Cerebellar nuclear complex (tissue), 1 donor: Measurements from ENCODE around the gene KRT10.
"Not testable (repeated sequence)": the region's sequence is repeated elsewhere in the genome, so short reads cannot be mapped to it uniquely, and the experiment has no call there.

Experiments used
- DNase-seq, 2 experiments: peaks; one replicate each; lab custom pipeline; 2025; lab: John Stamatoyannopoulos, UW

The KRT10 gene

DNA sequence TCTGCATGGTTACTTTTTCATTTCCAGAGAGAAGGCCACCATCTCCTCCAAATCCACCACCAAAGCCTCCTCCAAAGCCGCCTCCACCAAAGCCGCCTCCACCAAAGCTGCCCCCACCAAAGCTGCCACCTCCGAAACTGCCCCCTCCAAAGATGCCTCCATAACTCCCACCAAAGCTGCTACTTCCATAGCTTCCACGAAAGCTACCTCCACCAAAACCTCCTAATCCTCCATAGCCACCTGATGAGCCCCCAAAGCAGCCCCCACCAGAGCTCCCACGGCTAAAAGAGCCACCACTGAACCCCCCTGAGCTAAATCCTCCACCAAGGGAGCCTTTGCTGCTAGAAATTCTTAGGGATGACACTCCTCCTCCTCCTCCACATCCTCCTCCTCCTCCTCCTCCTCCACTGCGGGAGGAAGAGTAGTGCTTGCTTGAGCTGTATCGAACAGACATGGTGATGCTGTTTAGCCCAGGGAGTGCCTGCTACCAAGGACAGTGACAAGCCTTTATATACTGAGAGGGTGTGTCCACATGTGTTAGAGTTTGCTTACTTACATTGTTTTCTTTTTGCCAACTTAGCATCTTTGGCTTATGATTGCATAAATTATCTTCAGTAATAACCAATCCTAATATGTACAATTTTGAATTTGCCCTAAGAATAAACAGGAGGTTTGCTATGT, at the start of gene KRT10:
KRT10 (minus strand) TSS at position 483 of the 681 bp plus-strand sequence; CDS start at position 454, 29 bp downstream.
- no peak for DNase-seq

DNA sequence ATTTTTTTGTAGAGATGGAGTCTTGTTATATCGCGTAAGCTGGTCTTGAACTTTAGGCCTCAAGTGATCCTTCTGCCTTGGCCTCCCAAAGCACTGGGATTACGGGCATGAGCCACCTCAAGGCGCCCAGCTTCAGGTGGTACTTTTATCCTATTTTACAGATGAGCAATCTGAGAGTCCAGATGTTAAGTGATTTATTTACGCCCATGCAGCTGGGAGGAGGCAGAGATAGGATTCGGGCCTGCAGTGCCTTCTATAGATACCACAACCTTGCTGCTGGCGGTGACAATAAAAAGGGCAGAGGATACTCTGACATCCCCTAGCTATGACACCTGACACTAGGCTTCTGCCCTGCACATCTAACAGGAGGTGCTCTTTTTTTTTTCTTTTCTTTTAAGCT, 48.9 kb upstream of the KRT10 start:
- no peak for DNase-seq

DNA sequence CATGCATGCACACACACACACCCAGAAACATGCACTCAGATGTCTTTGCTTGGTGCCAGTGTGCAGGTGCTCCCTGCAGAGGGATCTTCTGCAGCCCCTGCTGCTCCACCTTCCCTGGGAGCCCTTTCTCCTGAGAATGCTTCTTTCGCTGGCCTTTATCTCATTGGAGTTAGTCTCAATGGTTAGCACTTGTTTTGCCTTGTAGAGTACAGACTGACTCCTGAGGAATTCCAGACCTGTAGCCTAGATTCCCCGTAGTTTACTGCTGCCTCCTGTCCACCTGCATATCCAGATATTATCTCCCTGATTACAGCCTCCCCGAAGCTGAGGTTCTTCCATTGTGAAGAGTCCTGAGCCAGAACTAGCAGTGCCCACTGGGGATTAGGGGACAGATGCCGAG, 47.7 kb upstream of the KRT10 start:
- no peak for DNase-seq

DNA sequence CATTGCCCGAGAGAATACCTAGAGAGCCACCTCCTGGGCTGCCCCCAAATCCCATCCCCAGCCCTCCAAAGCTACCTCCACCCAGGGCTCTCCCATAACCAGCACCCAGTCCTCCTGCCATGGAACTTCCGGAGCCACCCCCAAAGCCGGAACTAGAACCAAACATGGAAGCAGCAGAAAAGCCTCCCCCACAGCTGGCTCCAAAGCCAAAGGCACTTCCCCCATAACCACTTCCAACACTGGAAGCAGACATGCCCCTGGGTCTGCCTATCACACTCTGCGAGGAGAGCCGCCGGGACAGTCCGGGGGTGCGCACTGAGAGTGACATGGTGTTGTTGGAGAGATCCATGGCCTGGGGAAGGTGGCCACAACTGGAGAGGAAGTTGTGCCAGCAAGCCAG, 44.4 kb upstream of the KRT10 start, which contains the start of gene KRT12:
KRT12 (minus strand) TSS at position 386 of the 400 bp plus-strand sequence; CDS start at position 349, 37 bp downstream.
- DNase-seq, result no peak

DNA sequence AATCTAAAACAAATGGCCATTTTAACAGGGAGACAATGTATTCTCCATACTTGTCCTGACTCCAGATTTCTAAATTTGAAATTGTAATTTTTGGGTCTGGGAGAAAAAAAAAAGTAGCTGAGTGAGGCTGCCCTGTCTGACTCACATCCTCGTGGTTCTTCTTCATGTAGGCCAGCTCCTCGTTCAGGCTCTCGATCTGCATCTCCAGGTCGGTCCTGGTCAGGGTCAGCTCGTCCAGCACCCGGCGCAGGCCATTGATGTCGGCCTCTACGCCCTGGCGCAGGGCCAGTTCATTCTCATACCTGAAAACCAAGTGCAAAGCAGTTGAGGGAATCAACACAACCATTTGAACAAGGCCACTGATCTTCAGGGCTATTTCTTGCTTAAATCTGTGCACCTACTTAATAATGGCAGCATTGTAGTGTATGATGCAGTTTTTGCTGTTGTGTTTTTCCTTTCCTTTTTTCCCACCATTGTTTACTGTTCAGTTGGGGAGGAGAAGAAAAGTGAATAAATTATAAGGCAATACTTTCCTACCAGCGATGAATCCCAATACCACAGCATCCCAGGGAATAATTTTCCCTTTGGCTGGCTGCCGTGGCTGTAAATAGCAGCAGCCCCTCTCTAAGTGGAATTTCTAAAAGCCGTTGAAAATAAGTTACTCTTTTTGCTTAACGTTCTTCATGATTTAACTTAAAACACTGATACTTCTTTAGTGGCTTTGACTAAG, 42.4 kb upstream of the KRT10 start:
- DNase-seq, result no peak

- no peak for DNase-seq
Measured at GRCh38 chr17:40862985-40863733, 40.7 kb upstream of the KRT10 start.

DNA sequence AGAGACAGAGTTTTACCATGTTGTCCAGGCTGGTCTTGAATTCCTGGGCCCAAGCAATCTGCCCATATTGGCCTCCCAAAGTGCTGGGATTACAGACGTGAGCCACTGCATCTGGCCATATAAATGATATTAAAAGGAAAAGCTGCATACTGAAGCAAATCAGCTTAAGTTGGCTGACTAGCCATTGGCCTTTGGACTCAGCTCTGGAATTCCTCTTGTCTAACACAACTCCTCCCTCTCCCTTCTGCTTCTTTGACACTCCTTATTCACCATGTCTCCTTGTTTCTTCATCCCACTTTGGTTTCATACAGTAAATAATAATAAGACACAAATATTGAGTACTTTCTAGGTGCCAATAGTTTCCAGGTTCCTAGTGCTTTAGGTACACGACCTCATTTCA, 37.1 kb upstream of the KRT10 start:
- DNase-seq, result no peak

GRCh38 chr17:40858667-40859066, 36.3 kb upstream of the KRT10 start:
- not testable (repeated sequence) for DNase-seq

DNA sequence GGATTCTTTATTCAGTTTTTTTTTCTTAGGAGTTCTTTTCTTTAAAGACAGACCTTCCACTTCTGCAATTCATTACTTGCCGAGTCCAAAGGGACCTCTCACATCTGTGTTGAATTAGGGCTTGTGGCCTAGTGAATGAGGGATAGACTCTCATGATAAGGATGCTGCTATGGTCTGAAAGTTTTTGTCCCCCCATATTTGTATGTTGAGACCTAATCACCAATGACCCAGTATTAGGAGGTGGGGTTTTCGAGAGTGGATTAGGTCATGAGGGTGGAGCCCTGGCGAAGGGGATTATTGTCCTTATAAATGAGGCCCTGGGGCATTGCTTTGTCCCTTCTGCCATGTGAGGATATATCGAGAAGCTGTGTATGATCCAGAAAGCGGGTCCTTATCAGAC, 35.1 kb upstream of the KRT10 start:
- DNase-seq, result no peak

- no peak for DNase-seq
Measured at GRCh38 chr17:40854175-40854814, 31.9 kb upstream of the KRT10 start.

DNA sequence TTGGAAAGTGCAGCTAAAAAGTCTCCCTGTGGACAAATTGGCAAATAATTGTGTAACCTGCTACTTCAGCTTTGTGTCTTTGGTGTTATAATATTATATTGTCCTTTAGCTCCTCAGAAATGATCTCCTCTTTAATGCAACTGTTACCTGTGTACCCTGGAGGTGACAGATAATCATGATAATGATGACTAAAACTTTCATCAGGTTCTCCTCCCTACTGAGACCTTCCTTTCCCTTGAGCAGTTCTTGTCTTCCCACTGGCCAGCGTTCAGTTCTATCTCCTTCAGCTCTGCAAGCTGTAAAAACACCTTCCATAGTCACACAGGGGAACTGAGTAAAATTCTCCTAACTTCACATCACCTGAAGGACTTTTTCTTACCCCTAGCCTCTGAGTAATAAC, 29.9 kb upstream of the KRT10 start:
- DNase-seq, result no peak

GRCh38 chr17:40850293-40850972, 28.0 kb upstream of the KRT10 start:
- no peak for DNase-seq

GRCh38 chr17:40849723-40850122, 27.3 kb upstream of the KRT10 start:
- no peak for DNase-seq

DNA sequence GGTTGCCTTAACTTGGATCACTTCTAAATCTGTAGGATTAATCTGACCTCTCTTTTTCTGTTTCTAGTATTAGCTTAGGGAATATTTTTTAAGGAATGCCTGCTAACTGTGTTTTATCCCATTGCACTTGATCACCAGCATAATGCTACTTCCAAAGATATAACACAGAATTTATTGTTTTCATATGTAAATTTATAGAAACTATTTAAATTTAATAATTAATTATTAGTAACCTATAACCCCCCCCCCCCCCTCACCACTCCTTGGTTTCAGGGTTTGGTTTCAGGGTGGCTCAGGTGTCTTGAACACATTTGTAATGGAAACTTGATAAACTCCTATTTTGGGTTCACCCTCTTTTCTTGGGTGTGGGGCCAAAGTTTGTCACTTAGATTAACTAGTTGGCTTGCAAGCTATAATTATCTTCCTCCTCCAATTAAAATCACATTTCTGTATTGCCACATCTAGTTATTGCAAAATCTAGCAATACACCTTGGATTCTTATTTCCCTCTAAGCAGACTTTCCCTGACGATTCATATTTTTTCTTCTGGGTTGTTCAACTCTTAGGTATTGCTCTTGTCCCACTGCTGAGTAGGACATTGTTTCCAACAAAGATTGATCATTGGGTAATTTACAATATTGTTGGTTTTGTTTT, 26.3 kb upstream of the KRT10 start:
- no peak for DNase-seq

DNA sequence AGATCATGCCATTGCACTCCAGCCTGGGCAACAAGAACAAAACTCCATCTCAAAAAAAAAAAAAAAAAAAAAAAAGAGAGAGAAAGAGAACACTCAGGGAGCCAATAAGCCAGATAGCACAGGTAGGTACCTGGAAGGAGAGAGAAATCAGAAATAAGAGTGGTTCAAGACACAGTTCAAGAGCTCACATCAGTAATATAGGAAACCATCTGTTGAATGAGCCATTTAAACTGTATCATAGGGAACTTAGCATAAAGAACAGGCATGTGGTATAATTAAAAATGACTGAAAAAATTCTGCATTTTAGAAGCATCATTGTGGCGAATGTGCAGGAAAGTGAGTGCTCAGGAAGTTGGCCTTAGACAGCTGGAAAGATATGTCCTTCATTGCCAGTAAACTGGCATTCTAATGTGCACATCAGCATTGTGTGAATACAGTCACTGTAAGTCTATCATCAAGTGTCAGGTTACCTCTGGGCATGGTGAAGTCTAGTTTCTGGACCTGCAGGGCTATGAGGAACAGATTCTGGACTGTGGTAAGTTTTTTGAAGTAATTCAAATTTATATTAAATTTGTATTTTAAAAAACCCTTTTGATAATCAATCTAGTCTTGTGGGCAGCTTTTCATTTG, 24.2 kb upstream of the KRT10 start:
- no peak for DNase-seq

- no peak for DNase-seq
Measured at GRCh38 chr17:40844671-40845107, 22.3 kb upstream of the KRT10 start.

- no peak for DNase-seq
Measured at GRCh38 chr17:40843242-40843641, 20.8 kb upstream of the KRT10 start.

- DNase-seq, result no peak
Measured at GRCh38 chr17:40841246-40841645, 18.8 kb upstream of the KRT10 start.

- no peak for DNase-seq
Measured at GRCh38 chr17:40839194-40839593, 16.8 kb upstream of the KRT10 start.

DNA sequence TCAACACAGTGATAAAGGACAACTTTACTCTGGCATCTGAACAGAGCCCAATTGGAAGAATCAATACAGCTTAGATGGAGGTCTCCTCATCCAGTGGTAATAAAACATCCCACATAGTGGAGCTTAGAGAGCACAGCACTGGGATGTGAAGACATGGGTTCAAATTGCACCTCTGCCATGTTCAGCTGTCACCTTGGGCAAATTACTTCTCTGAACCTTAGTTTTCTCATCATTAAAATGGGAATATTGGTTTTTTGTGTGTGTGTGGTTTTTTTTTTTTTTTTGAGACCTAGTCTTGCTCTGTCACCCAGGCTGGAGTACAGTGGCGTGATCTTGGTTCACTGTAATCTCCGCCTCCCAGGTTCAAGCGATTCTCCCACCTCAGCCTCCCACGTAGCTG, 13.6 kb upstream of the KRT10 start:
- DNase-seq, result no peak

- no peak for DNase-seq
Measured at GRCh38 chr17:40833882-40834281, 11.5 kb upstream of the KRT10 start.
